ENCODE data around the gene NCKAP5.

The NCKAP5 gene

GRCh38 chr2:133380991-133381390, 187.3 kb downstream of the NCKAP5 start:
- DNase-seq (ENCODE audit: low spot score) = no peak

- no peak for DNase-seq (ENCODE audit: low spot score)
Observed at GRCh38 chr2:133378928-133379549, 189.2 kb downstream of the NCKAP5 start.

GRCh38 chr2:133378386-133378785, 189.9 kb downstream of the NCKAP5 start:
- no peak for DNase-seq (ENCODE audit: low spot score)

- no peak for DNase-seq (ENCODE audit: low spot score)
Observed at GRCh38 chr2:133377599-133377998, 190.7 kb downstream of the NCKAP5 start.

- DNase-seq (ENCODE audit: low spot score) = no peak
Observed at GRCh38 chr2:133377021-133377481, 191.2 kb downstream of the NCKAP5 start.

GRCh38 chr2:133374781-133375180, 193.5 kb downstream of the NCKAP5 start:
- no peak for DNase-seq (ENCODE audit: low spot score)

GRCh38 chr2:133371286-133371685, 197.0 kb downstream of the NCKAP5 start:
- DNase-seq (ENCODE audit: low spot score) = no peak

- DNase-seq (ENCODE audit: low spot score) = no peak
Observed at GRCh38 chr2:133369901-133370658, 198.2 kb downstream of the NCKAP5 start.

GRCh38 chr2:133365117-133365516, 203.1 kb downstream of the NCKAP5 start:
- DNase-seq (ENCODE audit: low spot score) = no peak

- no peak for DNase-seq (ENCODE audit: low spot score)
Observed at GRCh38 chr2:133364636-133365035, 203.6 kb downstream of the NCKAP5 start.

GRCh38 chr2:133363884-133364283, 204.4 kb downstream of the NCKAP5 start:
- no peak for DNase-seq (ENCODE audit: low spot score)

- DNase-seq (ENCODE audit: low spot score) = peak; percentile 68
Observed at GRCh38 chr2:133362061-133362476, 206.2 kb downstream of the NCKAP5 start.

GRCh38 chr2:133360882-133361281, 207.4 kb downstream of the NCKAP5 start:
- no peak for DNase-seq (ENCODE audit: low spot score)

- DNase-seq (ENCODE audit: low spot score) = no peak
Observed at GRCh38 chr2:133360190-133360589, 208.1 kb downstream of the NCKAP5 start.

- no peak for DNase-seq (ENCODE audit: low spot score)
Observed at GRCh38 chr2:133352719-133353118, 215.5 kb downstream of the NCKAP5 start.

- DNase-seq (ENCODE audit: low spot score) = no peak
Observed at GRCh38 chr2:133346654-133347053, 221.6 kb downstream of the NCKAP5 start.

GRCh38 chr2:133345638-133346037, 222.6 kb downstream of the NCKAP5 start:
- DNase-seq (ENCODE audit: low spot score) = no peak

- no peak for DNase-seq (ENCODE audit: low spot score)
Observed at GRCh38 chr2:133344849-133345248, 223.4 kb downstream of the NCKAP5 start.

GRCh38 chr2:133343018-133343352, 225.3 kb downstream of the NCKAP5 start:
- no peak for DNase-seq (ENCODE audit: low spot score)

- DNase-seq (ENCODE audit: low spot score) = no peak
Observed at GRCh38 chr2:133342286-133343017, 225.8 kb downstream of the NCKAP5 start.

- DNase-seq (ENCODE audit: low spot score) = no peak
Observed at GRCh38 chr2:133341575-133341974, 226.7 kb downstream of the NCKAP5 start.

GRCh38 chr2:133338224-133338623, 230.0 kb downstream of the NCKAP5 start:
- DNase-seq (ENCODE audit: low spot score) = no peak

GRCh38 chr2:133334923-133335322, 233.3 kb downstream of the NCKAP5 start:
- DNase-seq (ENCODE audit: low spot score) = no peak

All from globus pallidus (tissue), 1 donor.